Endothelial cell of umbilical vein (primary cell): ENCODE results near the gene GPR157. TPM values are rescaled to one million over a fixed set of nuclear protein-coding genes. Genes with fewer than 3 reads are reported as not detected.

Source experiments
- BruUV-seq: library from RNA; stranded (reverse); fragments of 400-500 nt; replicated peaks from 2 replicates; lab custom pipeline; 2021; lab: Mats Ljungman, UMichigan
- CTCF ChIA-PET: fragments of 300-600, 350-600 bp; sonication (Branson Sonifier 250); formaldehyde crosslinking; loops from one replicate; lab custom pipeline; 2021; ENCODE audit warnings: antibody characterized with exemption, inconsistent platforms; lab: Charles Lee
- POLR2A ChIA-PET: fragments of 300-600, 350-600 bp; sonication (Branson Sonifier 250); formaldehyde crosslinking; loops from one replicate; lab custom pipeline; 2021; ENCODE audit warnings: antibody characterized with exemption, inconsistent platforms; lab: Charles Lee
- DNase-seq: peaks from one replicate; pipeline ENCODE4 v3.0.0-alpha.2; 2011; ENCODE audit warnings: low read depth, low spot score
- FAIRE-seq: peaks from 2 replicates; lab custom pipeline; 2011; peaks lifted over from hg19 to GRCh38; lab: Jason Lieb, UNC
- H2AFZ ChIP-seq: 2 replicates; pipeline ENCODE4 v1.6.0; 2012; ENCODE audit warnings: low read depth, low read length, control low read depth, inconsistent platforms
- H3K27ac ChIP-seq: 2 replicates; pipeline ENCODE4 v1.5.1; 2011; ENCODE audit warnings: low read depth, mild to moderate bottlenecking, control low read depth, low read length, moderate library complexity; ENCODE audit not compliant: insufficient read depth
- H3K27me3 ChIP-seq, 2 experiments: 2 replicates each; pipeline versions ENCODE4 v1.6.0 to v1.6.1; 2011; ENCODE audit warnings: low read length in 2 of 2, mixed read lengths in 1 of 2; ENCODE audit not compliant: control insufficient read depth in 2 of 2, insufficient read depth in 2 of 2
- H3K36me3 ChIP-seq, 2 experiments: 2 replicates in 1 of 2; 3 replicates in 1 of 2; pipeline ENCODE4 v1.5.1; 2011; ENCODE audit warnings: low read length in 2 of 2, mild to moderate bottlenecking in 1 of 2, moderate library complexity in 1 of 2; ENCODE audit not compliant: control insufficient read depth in 2 of 2, insufficient read depth in 2 of 2; ENCODE audit errors: extremely low read depth in 1 of 2
- H3K4me1 ChIP-seq: 3 replicates; pipeline ENCODE4 v1.5.1; 2011; ENCODE audit warnings: mild to moderate bottlenecking, low read length; ENCODE audit not compliant: control insufficient read depth, insufficient read depth; ENCODE audit errors: extremely low read depth
- H3K4me2 ChIP-seq: 2 replicates; pipeline ENCODE4 v1.6.1; 2011; ENCODE audit warnings: low read length, control low read depth, mixed read lengths; ENCODE audit not compliant: insufficient read depth
- H3K4me3 ChIP-seq, 3 experiments: fragments of 200-600 bp in 1 of 3; sonication (generic), shearing (Covaris generic) in 1 of 3; replicated peaks in 1 of 3; 2 replicates each; pipeline ENCODE4 v1.5.1; 2011 to 2016; ENCODE audit warnings: control low read depth in 3 of 3, low read length in 3 of 3, mild to moderate bottlenecking in 2 of 3, inconsistent platforms in 1 of 3, low read depth in 1 of 3, moderate library complexity in 1 of 3; ENCODE audit not compliant: insufficient read depth in 1 of 3
- H3K79me2 ChIP-seq: 2 replicates; pipeline ENCODE4 v1.6.0; 2012; ENCODE audit warnings: low read length, inconsistent platforms; ENCODE audit not compliant: control insufficient read depth, insufficient read depth
- H3K9ac ChIP-seq: replicated peaks from 2 replicates; pipeline ENCODE3; 2011; ENCODE audit warnings: low read length, control low read depth; ENCODE audit not compliant: insufficient read depth; ENCODE audit errors: extremely low read depth
- H3K9me1 ChIP-seq: replicated peaks from 3 replicates; pipeline ENCODE4 v1.6.0; 2011; ENCODE audit warnings: mild to moderate bottlenecking, low read length; ENCODE audit not compliant: control insufficient read depth, insufficient read depth; ENCODE audit errors: extremely low read depth
- H3K9me3 ChIP-seq: replicated peaks from 2 replicates; pipeline ENCODE4 v1.5.1; 2012; ENCODE audit warnings: low read length, inconsistent platforms; ENCODE audit not compliant: control insufficient read depth, insufficient read depth
- H4K20me1 ChIP-seq: replicated peaks from 2 replicates; pipeline ENCODE3; 2011; ENCODE audit warnings: mild to moderate bottlenecking, low read length; ENCODE audit not compliant: control insufficient read depth, insufficient read depth; ENCODE audit errors: extremely low read depth
- EZH2 ChIP-seq: IDR thresholded peaks from 2 replicates; pipeline ENCODE4 v1.6.1; 2012; ENCODE audit warnings: borderline replicate concordance, low read depth, mild to moderate bottlenecking, moderate library complexity, low read length, inconsistent platforms; ENCODE audit not compliant: severe bottlenecking
- FOS ChIP-seq: IDR thresholded peaks from 2 replicates; pipeline ENCODE4 v1.6.1; 2011; ENCODE audit warnings: mild to moderate bottlenecking, low read length, moderate library complexity, borderline replicate concordance; ENCODE audit not compliant: insufficient read depth
- GATA2 ChIP-seq: IDR thresholded peaks from 2 replicates; pipeline ENCODE4 v1.7.0; 2011; ENCODE audit warnings: low read depth, mild to moderate bottlenecking, moderate library complexity, mixed read lengths, low read length; ENCODE audit not compliant: insufficient read length, insufficient read depth
- JUN ChIP-seq: IDR thresholded peaks from 2 replicates; pipeline ENCODE4 v1.6.1; 2011; ENCODE audit warnings: borderline replicate concordance, low read depth; ENCODE audit not compliant: insufficient read length, insufficient read depth
- MYC ChIP-seq: IDR thresholded peaks from one replicate; pipeline ENCODE4 v1.6.1; 2011; ENCODE audit warnings: mild to moderate bottlenecking, low read depth, low read length
- POLR2A ChIP-seq: IDR thresholded peaks from 2 replicates; pipeline ENCODE4 v1.6.1; 2012; ENCODE audit warnings: low read depth, mild to moderate bottlenecking, control low read depth, low read length
- POLR2AphosphoS5 ChIP-seq: IDR thresholded peaks from 2 replicates; pipeline ENCODE4 v1.6.1; 2012; ENCODE audit warnings: low read depth, mild to moderate bottlenecking, control low read depth, low read length, moderate library complexity; ENCODE audit not compliant: insufficient read depth
- dilution Hi-C: fragments of 300-500 bp; cut with MboI; formaldehyde crosslinking; loops from one replicate; pipeline ENCODE4 v1.15.0; 2019; ENCODE audit warnings: low sequenced_read_pairs; ENCODE audit not compliant: extremely low pct_ligation_motif_present
- intact Hi-C: fragments of 100-400 bp; cut with micrococcal nuclease; formaldehyde crosslinking; loops from one replicate; pipeline ENCODE4 v1.10.0; 2022
- polyA plus RNA-seq, 4 experiments: library from polyadenylated mRNA; depleted of rRNA in 3 of 4; stranded (reverse) in 3 of 4; unstranded in 1 of 4; fragments of >200 nt; gene quantifications; 2 replicates each; pipeline versions ENCODE4 v1.2.1 to v1.2.3, GENCODE V29; 2011 to 2012; ENCODE audit warnings: missing spikeins in 1 of 4
- total RNA-seq: library from RNA; stranded (reverse); gene quantifications from 2 replicates; pipeline ENCODE4 v1.2.3, GENCODE V29; 2021
- TF ChIP-seq, protein P1 (sequence below), 2 donors: IDR thresholded peaks; 1 replicate in 1 of 2; 2 replicates in 1 of 2; pipeline ENCODE4 v1.5.1; 2011; ENCODE audit warnings: low read length in 2 of 2, mild to moderate bottlenecking in 2 of 2, moderate library complexity in 2 of 2, control low read depth in 1 of 2, inconsistent platforms in 1 of 2, low read depth in 1 of 2; ENCODE audit not compliant: insufficient read depth in 1 of 2; ENCODE audit errors: extremely low read depth in 1 of 2
- TF ChIP-seq, protein P2 (sequence below): IDR thresholded peaks from 2 replicates; pipeline ENCODE4 v1.6.1; 2011; ENCODE audit not compliant: insufficient read depth, insufficient read length

The GPR157 gene
- total and polyA plus RNA-seq, 2 donors (not counting 3 experiments of a cell fraction or from before 2014, with no cell fraction given) = 1.0 to 6.5 TPM

DNA sequence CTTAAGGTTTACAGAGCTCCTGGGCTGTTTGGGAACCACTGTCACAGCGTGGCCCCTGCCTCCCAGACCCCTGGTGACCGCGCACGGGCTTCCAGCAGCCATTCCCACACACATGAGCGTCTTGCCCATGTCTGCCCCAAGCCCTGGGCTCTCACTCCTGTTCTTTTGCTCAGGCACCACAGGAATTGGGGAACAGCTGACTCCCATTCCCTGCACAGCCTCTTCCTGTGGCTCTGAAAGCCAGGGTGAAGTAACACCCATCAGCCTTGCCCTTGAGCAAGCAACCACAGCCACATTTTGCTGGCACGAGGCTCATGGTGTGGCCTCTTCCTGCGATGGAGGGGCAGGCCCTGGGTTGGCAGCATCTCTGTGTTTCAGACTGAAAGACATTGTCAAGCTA is 14.3 kb upstream of the GPR157 start:
- BruUV-seq = no TSS peak
- no peaks in the 10 kb centered on the region for H3K9me3 ChIP-seq
- FAIRE-seq = no peak
- no peak overlapping the region for H3K4me2 ChIP-seq
- no peaks in the 10 kb centered on the region for H3K9me1 ChIP-seq
- no peaks in the 10 kb centered on the region for H3K27me3 ChIP-seq
- ChIA-PET CTCF (interaction anchor here (2.1 to 3.8 kb wide), 6 partner anchors 9 to 53 kb away, joined by 9 to 29 read pairs (median 14); partner anchors contain the start of gene GPR157), POLR2A (no interaction called here)
- dilution Hi-C loops = no loop called here
- H3K4me1 ChIP-seq = peaks cover 9% of the 10 kb centered on the region
- no peak overlapping the region for H3K27ac ChIP-seq
- no peaks in the 10 kb centered on the region for H4K20me1 ChIP-seq
- H3K79me2 ChIP-seq = no peaks in the 10 kb centered on the region
- no peak overlapping the region for H3K4me3 ChIP-seq
- no peak for DNase-seq
- H3K36me3 ChIP-seq = no peaks in the 10 kb centered on the region
- H3K9ac ChIP-seq = no peak overlapping the region
- TF ChIP-seq EZH2 = no peak
- no peak for TF ChIP-seq MYC
- TF ChIP-seq, protein P1, sequence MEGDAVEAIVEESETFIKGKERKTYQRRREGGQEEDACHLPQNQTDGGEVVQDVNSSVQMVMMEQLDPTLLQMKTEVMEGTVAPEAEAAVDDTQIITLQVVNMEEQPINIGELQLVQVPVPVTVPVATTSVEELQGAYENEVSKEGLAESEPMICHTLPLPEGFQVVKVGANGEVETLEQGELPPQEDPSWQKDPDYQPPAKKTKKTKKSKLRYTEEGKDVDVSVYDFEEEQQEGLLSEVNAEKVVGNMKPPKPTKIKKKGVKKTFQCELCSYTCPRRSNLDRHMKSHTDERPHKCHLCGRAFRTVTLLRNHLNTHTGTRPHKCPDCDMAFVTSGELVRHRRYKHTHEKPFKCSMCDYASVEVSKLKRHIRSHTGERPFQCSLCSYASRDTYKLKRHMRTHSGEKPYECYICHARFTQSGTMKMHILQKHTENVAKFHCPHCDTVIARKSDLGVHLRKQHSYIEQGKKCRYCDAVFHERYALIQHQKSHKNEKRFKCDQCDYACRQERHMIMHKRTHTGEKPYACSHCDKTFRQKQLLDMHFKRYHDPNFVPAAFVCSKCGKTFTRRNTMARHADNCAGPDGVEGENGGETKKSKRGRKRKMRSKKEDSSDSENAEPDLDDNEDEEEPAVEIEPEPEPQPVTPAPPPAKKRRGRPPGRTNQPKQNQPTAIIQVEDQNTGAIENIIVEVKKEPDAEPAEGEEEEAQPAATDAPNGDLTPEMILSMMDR (IDR thresholded peaks at IDR 0.05; ENCODE audit: extremely low read depth in 1 of 2, insufficient read depth in 1 of 2, low read depth in 1 of 2, low read length in 2 of 2) = no peak
- TF ChIP-seq, protein P2, sequence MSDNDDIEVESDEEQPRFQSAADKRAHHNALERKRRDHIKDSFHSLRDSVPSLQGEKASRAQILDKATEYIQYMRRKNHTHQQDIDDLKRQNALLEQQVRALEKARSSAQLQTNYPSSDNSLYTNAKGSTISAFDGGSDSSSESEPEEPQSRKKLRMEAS = no peak
- TF ChIP-seq POLR2A = no peak
- TF ChIP-seq POLR2AphosphoS5 = no peak
- no peak for TF ChIP-seq FOS
- no peak for TF ChIP-seq JUN
- no peak for TF ChIP-seq GATA2
- intact Hi-C loops = loop anchor here (5.0 kb wide), 1 partner anchor 39 kb away; no protein-coding TSS in a partner anchor
- no peak overlapping the region for H2AFZ ChIP-seq
